A549 (cell line): ENCODE measurements around the gene HHLA2.

Experiments used
- CHD2 ChIP-seq: fragments of 150-350 bp; IDR thresholded peaks from 2 replicates; pipeline ENCODE4 v1.6.1; 2014; ENCODE audit warnings: low read length; ENCODE audit not compliant: partially characterized antibody
- CTCF ChIP-seq: fragments of >200 bp; sonication (Bioruptor Twin); formaldehyde crosslinking; IDR thresholded peaks from 3 replicates; pipeline ENCODE4 v1.5.1; 2016
- EP300 ChIP-seq, 2 experiments: fragments of >200 bp; sonication (Bioruptor Twin); formaldehyde crosslinking; IDR thresholded peaks; 2 replicates in 1 of 2; 3 replicates in 1 of 2; pipeline ENCODE4 v1.6.1; 2016 to 2017
- FOSL2 ChIP-seq, 2 experiments: fragments of 450-650 bp in 1 of 2; fragments of >200 bp in 1 of 2; sonication (Bioruptor Twin) in 1 of 2; formaldehyde crosslinking; IDR thresholded peaks; 2 replicates each; pipeline versions ENCODE4 v1.5.0 to v1.6.1; 2016 to 2020; ENCODE audit warnings: mild to moderate bottlenecking in 1 of 2, moderate library complexity in 1 of 2
- HOXA7 ChIP-seq: fragments of 250-450 bp; sonication (Bioruptor Pico); IDR thresholded peaks from 2 replicates; pipeline ENCODE4 v1.5.0; 2020; ENCODE audit warnings: mild to moderate bottlenecking, moderate library complexity
- MAFK ChIP-seq: fragments of 450-650 bp; IDR thresholded peaks from 2 replicates; pipeline ENCODE4 v1.6.1; 2014; ENCODE audit not compliant: partially characterized antibody
- MAX ChIP-seq: IDR thresholded peaks from 2 replicates; pipeline ENCODE4 v1.6.1; 2012
- PHF8 ChIP-seq: fragments of 200-600 bp; sonication (generic); IDR thresholded peaks from 2 replicates; pipeline ENCODE4 v1.6.1; 2016; ENCODE audit warnings: low read depth, mild to moderate bottlenecking, antibody characterized with exemption, moderate library complexity, borderline replicate concordance
- POLR2A ChIP-seq: IDR thresholded peaks from 2 replicates; pipeline ENCODE4 v1.6.1; 2012; ENCODE audit warnings: mild to moderate bottlenecking, low read length
- RAD21 ChIP-seq, 2 experiments: fragments of >200 bp in 1 of 2; sonication (Bioruptor Twin) in 1 of 2; formaldehyde crosslinking in 1 of 2; IDR thresholded peaks in 1 of 2; conservative IDR thresholded peaks in 1 of 2; 2 replicates in 1 of 2; 3 replicates in 1 of 2; pipeline ENCODE4 v1.6.1; 2012 to 2018; ENCODE audit warnings: inconsistent platforms in 1 of 2
- RCOR1 ChIP-seq: fragments of 150-350 bp; IDR thresholded peaks from 2 replicates; pipeline ENCODE4 v1.6.1; 2014; ENCODE audit warnings: antibody characterized with exemption, low read length, low read depth
- REST ChIP-seq: fragments of 200-600 bp; sonication (generic); IDR thresholded peaks from 2 replicates; pipeline ENCODE4 v1.6.1; 2016; ENCODE audit warnings: antibody characterized with exemption, mild to moderate bottlenecking, moderate library complexity
- RFX5 ChIP-seq: fragments of 450-650 bp; IDR thresholded peaks from 2 replicates; pipeline ENCODE4 v1.7.1; 2014; ENCODE audit warnings: antibody characterized with exemption, mild to moderate bottlenecking, moderate library complexity

GRCh38 chr3:108354562-108354961, 58.2 kb downstream of the HHLA2 start:
- TF ChIP-seq REST (no peak), CTCF (no peak), MAX (no peak), RFX5 (no peak), EP300 (IDR thresholded peaks at IDR 0.05) (no peak), PHF8 (no peak), RCOR1 (no peak), HOXA7 (CRISPR knock-in tag) (no peak), RAD21 (conservative IDR thresholded peaks at IDR 0.05 in 1 of 2, IDR thresholded peaks at IDR 0.05 in 1 of 2) (no peak), FOSL2 (IDR thresholded peaks at IDR 0.05) (no peak), FOSL2 (CRISPR knock-in tag; IDR thresholded peaks at IDR 0.05) (no peak), CHD2 (no peak), MAFK (no peak), POLR2A (no peak)
